Activated T-cell treated with anti-CD3 and anti-CD28 coated beads for 24 hours (primary cell): ENCODE data around the gene SFSWAP.
"Not testable (repeated sequence)": the region's sequence is repeated elsewhere in the genome, so short reads cannot be mapped to it uniquely, and the experiment has no call there.

Experiments
- DNase-seq: peaks from one replicate; pipeline ENCODE4 v3.0.0-alpha.2; 2020; ENCODE audit warnings: low read depth

Gene SFSWAP

DNA sequence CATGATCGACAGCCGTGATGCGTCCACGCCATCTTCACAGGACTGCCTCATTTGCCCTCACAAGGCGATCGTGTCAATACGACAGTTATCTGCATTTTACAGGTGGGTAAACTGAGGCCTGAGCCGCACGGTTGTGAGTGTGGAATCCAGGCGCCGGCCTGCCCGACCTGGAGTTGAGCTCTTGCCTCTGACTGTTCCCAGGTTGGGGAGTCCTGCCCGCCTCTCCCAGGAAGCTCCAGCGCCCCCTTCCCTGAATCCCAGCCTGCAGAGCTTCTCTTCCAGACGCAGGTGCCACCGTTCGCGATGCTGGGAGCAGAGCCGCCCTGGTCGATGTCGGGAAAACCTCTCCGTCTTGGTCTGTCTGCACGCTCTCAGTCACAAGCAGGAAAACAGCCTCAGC lies 31.1 kb upstream of the SFSWAP start:
- DNase-seq, result not testable (repeated sequence)

DNA sequence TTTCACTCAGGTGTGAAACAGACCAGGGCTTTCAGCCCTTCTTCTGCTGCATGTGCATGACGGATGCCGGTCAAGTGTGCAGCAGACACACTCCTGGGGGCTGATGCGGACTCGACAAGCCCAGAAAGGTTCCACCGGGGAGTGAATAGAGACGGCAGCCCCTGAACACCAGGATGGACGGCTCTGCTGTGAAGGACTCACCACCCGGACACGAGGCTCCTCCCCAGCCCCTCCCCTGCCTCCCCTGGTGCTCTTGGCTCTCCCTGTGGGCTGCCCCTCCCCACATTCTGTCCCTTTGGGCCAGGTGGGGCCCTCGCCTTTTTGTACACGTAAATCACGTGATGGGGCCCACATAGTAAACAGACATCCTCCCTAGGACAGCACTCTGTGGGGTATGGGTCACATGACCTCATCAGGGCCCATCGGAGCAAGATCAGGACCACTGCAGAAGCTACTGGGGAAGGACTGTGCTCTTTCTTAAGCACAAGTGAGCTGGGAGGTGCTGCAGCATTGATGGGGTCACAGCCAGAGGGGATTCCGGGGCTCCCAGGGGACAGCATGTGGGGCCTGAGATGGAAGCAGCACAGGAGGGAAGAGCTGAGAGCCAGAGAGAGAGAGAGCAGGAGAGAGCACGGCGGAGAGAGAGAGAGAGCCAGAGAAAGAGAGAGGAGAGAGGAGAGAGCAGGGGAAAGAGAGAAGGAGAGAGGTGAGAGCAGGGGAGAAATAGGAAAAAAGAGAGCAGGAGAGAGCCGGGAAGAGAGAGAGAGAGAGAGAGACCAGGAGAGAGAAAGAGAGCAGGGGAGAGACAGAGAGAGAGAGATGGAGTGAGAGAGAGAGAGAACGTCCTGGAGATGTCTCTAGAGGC lies 30.3 kb upstream of the SFSWAP start:
- not testable (repeated sequence) for DNase-seq

DNA sequence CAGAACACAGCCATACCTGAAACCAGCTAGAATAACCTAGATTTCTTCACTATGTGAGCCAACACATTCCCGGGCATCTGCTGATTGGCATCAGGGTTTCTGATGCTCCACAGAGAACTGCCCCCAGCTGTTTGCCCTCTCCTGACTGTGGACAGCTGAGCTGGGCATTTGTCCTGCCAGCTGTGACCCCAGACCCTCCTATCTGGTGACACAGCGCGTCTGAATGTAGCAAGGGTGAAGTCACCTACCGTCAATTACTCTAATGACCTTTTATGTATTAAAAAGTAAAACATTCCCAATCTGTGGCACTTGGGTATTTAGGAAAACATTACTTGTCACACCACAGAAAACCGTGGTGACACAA lies 29.7 kb upstream of the SFSWAP start:
- no peak for DNase-seq

DNA sequence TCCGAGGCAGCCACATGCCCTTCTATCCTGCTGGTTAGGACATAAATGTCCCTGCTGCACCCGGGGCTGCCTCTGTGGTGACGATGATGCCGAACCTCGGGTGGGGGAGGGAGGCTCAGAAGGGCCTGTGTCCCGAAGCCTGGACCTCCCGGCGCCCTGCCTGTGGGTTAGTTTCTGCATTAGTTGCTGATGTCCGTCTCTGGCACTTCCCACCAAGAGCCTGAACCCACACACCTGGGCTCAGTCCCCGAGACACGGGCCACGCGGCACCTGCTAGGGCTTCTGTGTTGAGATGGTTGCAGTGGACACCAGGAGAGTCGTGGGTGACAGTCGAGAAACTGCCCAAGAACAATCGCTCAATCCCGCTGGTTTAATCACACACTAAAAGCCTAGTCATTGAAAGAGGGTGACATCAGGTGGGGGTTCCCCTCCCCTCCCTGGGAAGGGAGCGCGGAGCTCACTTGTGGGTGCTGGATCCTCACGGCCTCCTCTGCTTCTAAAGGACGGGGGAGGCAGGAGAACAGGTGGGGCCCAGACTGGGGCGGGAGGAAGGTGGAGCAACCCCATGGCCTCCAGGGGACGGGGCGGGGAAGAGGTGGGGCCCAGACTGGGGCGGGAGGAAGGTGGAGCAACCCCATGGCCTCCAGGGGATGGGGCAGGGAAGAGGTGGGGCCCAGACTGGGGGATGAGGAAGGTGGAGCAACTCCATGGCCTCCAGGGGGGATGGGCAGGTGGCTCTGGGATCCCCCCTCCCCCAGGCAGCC lies 29.0 kb upstream of the SFSWAP start:
- not testable (repeated sequence) for DNase-seq

DNA sequence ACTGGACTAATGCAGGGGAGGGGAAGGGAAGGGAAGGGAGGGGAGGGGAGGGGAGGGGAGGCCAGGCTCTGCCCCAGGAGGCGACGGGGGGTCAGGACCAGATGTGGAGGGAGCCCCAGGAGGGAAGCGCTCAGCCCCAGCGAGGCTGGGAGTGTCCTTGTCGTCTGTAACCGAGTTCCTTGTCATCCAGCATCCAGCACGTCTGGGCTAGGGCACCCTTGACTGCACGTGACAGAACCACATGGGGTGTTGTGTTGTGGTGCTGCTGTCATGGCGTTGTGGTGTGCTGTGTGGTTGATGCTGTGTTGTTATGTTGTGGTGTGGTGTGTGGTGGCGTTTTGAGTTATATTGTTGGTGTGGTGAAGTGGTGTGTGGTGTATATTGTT lies 28.4 kb upstream of the SFSWAP start:
- DNase-seq, result no peak

DNA sequence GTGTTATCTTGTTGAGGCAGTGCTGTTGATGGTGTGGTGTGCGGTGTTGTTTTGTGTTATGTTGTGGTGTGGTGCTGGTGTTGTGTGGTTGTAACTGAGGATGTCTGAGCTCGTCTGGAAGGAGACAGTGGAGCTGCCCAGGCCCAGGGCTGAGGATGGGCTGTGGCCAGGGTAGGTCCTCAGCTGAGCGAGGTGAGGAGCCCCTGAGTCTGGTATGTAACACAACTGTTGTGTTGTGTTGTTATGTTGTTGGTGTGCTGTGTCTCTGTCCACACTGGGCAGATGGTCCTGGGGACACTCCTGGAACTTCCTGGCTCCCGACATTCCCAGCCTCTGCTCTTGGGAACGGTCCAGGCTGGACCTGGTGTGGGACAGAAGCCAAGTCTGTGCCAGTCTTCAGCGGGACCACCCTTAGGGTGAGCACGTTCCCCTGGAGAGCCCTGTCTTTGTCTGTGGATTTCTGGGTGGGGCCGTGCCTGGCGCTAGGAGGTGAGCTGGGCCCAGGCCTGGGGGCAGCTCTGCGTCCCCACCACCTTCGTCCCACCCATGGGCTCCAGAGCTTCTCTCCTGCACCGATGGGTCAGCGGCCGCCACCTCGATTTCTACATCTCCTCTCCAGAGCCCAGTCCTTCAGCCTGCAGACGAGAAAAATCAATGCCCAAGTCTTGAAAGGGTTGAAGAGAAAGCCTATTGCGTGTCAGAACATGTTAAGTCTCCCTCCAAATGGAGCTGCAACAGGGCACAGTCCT lies 27.4 kb upstream of the SFSWAP start:
- DNase-seq, result no peak

DNA sequence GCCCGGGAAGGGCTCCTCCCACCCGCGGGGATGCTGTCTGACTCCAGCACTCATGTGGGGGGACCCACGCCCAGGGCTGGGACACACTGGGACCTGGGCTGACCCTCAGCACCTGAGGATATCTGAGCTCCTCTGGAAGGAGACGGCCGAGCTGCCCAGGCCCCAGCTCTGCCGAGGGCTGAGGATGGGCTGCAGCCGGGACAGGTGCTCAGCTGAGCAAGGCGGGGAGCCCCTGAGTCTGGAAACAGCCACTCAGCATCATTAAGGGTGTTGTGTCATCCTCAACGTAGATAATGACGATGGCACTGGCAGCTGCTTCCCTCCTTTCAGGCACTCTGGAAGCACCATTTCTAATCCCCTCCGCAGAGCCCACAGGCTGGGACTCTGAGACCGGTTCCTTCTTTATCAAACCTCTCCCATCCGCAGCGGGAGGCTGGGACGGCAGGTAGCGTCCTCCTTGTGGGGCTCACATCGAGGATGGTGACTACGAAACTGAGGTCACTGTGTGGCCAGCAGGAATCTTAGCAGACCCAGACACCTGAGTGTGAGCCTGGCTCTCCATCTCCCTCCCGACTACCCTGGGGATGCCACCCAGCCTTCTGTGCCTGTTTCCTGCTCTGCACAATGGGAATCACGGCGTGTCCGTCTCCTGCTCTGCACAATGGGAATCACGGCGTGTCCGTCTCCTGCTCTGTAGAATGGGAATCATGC lies 26.7 kb upstream of the SFSWAP start:
- no peak for DNase-seq

DNA sequence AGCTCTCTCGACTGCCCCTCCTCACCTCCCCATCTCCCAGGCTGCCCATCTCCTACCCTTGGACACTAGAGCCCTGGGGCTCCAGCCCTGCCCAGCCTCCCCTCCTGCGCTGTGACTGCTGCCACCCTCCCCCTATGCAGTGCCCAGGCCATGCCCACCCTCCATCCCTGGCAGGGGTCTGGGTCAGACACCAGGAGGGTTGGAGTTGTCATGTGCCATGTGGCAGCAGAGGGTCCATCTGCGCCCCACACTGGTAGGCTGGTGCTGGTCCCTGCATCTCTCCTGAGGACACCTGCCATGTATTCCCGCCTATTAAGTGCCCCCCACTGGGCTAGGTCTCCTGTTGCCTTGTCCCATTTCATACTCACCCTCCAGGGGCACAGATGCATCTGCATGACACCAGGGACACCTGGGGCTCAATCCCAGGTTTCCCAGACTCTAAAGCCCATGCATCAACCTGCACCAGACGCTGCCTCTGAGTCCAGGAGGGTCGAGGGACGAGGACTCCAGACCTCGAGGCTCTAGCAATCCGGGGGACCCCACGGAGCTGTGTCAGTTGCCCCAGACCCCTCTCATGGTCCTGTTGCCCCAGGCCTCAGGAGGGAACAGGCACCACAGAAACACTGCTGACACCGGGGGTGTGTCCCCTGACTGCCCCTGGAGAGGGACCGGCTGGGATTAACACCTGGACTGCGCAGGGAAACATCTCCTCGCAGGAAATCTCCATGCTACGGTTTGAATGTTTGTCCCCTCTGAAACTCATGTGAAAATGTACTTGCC lies 23.4 kb upstream of the SFSWAP start:
- no peak for DNase-seq

DNA sequence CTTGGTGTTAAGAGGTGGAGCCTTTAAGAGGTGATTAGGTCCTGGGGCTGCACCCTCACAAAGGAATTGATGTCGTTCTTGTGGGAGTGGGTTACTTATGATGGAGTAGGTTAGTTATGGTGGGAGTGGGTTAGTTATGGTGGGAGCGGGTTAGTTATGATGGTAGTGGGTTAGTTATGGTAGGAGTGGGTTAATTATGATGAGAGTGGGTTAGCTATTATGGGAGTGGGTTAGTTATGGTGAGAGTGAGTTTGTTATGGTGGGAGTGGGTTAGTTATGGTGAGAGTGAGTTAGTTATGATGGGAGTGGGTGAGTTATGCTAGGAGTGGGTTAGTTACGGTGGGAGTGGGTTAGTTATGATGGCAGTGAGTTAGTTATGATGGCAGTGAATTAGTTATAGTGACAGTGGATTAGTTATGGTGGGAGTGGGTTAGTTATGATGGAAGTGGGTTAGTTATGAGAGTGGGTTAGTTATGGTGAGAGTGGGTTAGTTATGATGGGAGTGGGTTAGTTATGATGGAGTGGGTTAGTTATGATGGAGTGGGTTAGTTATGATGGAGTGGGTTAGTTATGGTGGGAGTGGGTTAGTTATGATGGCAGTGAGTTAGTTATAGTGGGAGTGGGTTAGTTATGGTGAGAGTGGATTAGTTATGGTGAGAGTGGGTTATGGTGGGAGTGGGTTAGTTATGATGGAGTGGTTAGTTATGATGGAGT lies 22.6 kb upstream of the SFSWAP start:
- DNase-seq, result no peak

DNA sequence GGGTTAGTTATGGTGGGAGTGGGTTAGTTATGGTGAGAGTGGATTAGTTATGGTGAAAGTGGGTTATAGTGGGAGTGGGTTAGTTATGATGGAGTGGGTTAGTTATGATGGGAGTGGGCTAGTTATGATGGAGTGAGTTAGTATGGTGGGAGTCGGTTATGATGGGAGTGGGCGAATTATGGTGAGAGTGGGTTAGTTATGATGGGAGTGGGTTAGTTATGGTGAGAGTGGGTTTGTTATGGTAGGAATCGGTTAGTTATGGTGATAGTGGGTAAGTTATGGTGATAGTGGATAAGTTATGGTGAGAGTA lies 22.1 kb upstream of the SFSWAP start:
- DNase-seq, result no peak

DNA sequence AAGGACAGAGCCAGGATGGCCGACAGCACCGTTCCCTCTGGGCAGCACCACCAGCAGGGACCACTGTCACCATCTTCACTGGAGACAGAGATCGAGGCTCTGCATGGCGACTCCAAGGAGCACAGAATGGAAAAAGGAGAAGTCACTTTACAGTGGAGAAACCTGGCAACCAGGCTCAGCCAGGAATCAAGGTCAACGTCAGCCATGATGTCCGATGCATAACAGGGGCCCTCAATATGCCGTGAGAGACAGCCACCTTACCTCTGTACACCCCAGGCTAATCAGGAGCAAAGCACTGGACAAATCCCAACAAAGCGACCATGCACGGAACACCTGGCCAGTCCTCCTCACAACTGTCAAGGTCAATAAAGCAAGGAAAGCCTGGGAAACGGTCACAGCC lies 20.6 kb upstream of the SFSWAP start:
- no peak for DNase-seq

DNA sequence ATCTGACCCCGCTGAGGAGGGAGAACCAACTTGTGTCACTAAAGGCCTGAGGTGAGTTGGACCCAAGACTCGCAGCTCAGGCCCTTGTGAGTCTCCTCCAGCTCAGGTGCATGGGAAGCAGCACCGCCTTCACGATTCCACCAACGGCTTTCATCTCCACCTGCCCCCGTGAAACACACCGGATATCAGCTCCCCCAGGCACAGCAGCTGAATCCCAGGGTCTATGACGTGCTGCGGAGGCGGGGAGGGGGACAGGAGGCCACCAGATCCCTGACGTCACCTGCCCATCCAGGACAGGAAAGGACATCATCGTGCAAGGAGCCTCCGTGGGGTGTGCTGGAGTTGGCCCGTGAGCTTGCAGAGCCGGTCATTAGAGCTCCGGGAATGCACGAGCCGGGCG lies 18.5 kb upstream of the SFSWAP start:
- no peak for DNase-seq

DNA sequence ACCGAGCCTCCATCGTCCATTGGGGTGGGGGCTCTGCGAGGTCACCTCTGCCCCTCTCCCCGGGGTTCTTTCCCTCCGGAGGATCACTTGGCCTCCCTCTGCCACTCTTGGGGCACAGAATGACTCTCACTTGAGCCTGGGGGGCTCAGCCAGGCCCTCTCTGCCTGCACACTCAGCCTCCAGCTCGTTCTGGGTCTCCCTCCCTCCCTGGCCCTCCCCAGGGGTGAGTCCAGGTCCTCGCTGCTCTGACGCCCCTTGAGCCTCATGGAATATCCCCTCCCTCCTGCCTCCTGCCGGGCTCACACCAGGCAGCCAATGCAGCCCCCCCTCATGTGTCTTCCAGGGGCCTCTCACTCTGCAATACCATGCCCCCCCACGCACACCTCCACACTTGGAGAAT lies 17.7 kb upstream of the SFSWAP start:
- DNase-seq, result no peak

DNA sequence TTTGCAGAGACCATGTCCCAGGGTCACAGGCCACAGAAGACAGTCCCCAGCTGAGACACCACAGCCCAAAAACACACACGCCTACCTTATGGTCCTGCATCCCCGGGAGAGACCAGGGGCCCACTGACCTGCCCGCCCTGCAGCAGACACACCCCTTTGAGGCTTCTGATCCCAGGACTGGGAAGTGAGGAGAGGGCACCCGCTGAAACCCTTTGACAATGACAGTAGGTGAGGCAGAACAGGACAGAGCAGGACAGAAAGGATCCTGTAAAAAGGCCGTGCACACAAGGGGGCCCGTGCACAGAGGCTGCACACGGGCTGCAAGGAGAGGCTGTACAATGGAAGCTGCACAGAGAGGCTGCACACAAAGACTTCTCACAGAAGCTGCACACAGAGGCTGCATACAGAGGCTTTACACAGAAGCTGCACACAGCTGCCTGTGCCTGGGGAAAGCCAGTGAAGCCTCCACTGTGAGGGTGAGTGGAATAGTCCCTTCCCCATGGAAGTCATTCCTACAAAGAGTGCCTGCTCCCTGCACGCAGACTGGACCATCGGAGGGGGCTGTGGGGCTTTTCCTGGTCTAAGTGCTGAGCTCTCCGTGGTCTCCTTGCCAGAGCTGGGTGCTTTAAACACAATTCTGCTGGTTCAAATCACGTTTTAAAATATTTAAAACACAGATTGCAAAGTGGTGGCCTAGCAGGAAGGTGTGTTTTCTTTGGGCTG lies 16.6 kb upstream of the SFSWAP start:
- no peak for DNase-seq

DNA sequence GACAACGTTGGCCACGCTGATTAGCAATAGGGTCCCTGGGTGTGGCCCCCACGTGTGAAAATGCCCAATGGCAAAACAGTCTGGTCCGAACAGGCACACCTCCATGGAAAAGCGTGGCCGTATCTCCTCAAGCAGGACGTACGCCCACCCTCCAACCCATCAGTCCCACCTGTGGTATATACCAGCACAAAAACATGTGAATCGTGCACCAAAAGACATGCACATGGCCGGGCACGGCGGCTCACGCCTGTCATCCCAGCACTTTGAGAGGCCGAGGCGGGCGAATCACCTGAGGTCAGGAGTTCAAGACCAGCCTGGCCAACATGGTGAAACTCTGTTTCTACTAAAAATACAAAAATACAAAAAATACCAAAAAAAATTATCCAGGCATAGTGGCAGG lies 14.9 kb upstream of the SFSWAP start:
- no peak for DNase-seq

DNA sequence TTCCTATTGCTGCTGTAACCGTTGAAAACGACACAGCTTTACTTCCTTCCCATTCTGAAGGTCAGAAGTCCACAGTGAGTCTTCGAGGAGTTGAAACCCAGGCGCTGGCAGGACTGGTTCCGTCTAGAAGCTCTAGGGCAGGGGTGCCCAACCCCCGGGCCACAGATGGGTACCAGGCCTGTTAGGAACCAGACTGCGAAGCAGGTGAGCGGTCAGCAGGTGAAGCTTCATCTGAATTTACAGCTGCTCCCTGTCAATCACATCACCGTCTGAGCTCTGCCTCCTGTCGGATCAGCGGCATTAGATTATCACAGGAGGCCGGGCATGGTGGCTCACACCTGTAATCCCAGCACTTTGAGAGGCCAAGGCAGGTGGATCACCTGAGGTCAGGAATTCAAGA lies 12.6 kb upstream of the SFSWAP start:
- DNase-seq, result no peak

DNA sequence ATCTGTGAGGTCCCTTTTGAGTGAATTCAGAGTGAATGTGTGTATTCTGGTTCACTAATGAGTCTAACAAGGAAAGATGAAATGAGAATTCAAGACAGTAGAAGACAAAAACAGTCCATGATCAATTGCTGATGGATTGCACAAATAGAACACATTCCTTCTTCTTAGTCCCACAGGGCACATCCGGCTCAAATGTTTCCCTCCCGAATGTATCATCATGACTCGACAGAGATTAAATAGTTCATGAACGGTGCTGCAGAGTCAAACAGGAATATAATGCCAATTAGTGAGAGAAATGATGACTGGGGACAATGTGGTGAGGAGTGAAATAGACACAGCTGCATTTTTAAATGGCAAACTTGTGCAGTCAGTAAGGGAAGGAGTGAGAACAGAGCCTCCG lies 11.5 kb upstream of the SFSWAP start:
- no peak for DNase-seq

DNA sequence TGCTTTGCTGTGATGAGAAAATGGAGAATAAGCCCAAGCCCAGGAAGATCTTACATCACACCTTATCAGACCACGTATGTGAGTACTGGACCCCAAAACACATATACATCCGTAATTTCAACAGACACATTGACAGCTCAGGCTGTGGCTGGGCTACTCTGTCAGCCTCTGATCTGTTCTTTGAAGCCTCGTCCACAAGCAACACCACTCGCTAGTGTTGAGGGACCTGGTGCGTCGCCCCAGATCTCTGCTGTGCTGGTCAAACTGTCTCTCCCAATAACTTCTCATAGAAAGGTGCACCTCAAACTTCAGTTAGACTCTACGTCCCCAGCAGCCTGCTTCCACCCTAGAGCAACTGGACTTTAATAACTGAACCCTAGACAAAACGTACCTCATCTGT lies 10.6 kb upstream of the SFSWAP start:
- no peak for DNase-seq

DNA sequence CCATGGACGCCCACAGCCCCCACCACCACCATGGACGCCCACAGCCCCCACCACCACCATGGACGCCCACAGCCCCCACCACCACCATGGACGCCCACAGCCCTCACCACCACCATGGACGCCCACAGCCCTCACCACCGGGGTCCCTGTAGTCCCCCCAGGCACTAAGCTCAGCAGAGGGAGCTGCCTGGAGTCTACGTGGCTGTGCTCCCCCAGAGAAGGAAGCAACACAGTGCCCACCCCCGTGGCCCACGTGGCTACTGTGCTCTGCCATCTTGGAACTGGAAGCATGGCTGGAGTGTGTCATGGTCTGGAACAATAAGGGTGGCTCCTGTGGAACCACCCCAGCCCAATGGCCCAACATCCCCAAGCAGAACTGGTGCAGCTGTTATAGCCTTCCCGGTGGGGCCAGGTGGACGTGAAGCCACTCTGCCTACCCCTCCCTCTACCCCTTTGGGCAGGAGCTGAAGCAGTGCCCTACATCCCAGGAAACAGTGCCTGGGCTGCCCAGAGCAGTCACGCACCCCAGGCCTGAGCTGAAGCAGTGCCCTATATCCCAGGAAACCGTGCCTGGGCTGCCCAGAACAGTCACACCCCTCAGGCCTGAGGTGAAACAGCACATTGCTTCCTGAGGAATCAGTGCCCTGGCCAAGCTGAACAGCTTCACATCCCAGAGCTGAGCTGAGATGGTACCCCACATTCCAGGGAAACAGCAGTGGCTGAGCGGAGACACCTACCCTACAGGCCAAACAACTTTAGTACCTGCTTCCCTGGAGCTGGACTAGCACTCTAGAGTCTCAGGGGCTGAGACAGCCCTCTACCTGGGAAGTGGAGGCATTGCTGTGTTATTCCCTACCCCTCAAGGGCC lies 9.0 kb upstream of the SFSWAP start:
- DNase-seq, result no peak

DNA sequence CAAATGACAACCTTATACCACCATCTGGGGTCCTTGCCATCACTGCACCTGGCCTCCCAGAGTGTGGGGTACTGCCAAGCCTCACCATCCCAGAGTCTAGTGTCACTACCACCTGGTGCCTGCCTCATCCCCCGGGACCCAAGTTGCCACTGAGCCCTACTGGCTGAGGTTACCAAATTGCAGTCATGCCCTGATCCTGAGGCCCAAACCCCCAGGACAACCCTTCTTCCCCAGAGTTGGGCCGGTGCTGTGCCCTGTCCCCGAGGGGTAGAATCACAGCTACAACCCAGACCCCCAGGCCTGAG lies 8.4 kb upstream of the SFSWAP start:
- no peak for DNase-seq
